SK-N-SH (cell line): ENCODE data around the gene CSKMT.

Experiments
- ELF1 ChIP-seq: IDR thresholded peaks from 2 replicates; pipeline ENCODE4 v1.4.0; 2012
- EZH2phosphoT487 ChIP-seq: fragments of 200-600 bp; sonication (generic); IDR thresholded peaks from 2 replicates; pipeline ENCODE4 v1.6.1; 2017; ENCODE audit warnings: low read depth, mixed run types, mild to moderate bottlenecking, antibody characterized with exemption, moderate library complexity, borderline replicate concordance
- FOSL2 ChIP-seq: IDR thresholded peaks from 2 replicates; pipeline ENCODE4 v1.4.0; 2012; ENCODE audit warnings: low read depth, mild to moderate bottlenecking, moderate library complexity, borderline replicate concordance
- JUND ChIP-seq: IDR thresholded peaks from 2 replicates; pipeline ENCODE4 v1.4.0; 2012
- MEF2A ChIP-seq: IDR thresholded peaks from 2 replicates; pipeline ENCODE4 v1.4.0; 2012; ENCODE audit warnings: low read depth, borderline replicate concordance
- TF ChIP-seq, protein P1 (sequence below): IDR thresholded peaks from 2 replicates; pipeline ENCODE4 v1.6.1; 2012; ENCODE audit warnings: mild to moderate bottlenecking, low read depth, low read length, moderate library complexity
- TF ChIP-seq, protein P2 (sequence below): fragments of 200-600 bp; sonication (generic); IDR thresholded peaks from 2 replicates; pipeline ENCODE4 v1.6.1; 2017; ENCODE audit warnings: antibody characterized with exemption, mild to moderate bottlenecking, moderate library complexity
- TF ChIP-seq, protein P3 (sequence below): IDR thresholded peaks from 2 replicates; pipeline ENCODE4 v1.4.0; 2012; ENCODE audit warnings: low read depth
- TF ChIP-seq, protein P4 (sequence below): fragments of 150-350 bp; IDR thresholded peaks from 2 replicates; pipeline ENCODE4 v1.6.1; 2017; ENCODE audit warnings: antibody characterized with exemption, low read length, low read depth, borderline replicate concordance

DNA sequence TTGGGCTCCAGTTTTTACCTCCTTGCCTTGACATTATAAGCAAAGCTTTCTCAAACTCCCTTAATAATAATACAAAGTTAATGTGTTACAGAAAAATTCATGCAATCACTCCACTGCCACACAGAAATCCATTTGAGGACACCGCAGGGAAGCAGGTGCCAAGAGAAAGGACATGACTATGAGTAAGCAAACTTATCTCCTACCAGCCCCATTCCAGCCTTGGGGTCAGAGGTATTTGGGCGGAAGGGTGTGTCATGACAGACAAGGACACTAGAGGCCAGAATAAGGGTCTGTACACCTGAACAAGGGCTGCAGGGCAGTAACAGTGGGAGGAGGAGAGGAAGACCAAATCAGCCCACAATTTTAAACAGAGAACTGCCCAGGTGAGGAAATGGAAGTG, 48.2 kb downstream of the CSKMT start:
- TF ChIP-seq, protein P1, sequence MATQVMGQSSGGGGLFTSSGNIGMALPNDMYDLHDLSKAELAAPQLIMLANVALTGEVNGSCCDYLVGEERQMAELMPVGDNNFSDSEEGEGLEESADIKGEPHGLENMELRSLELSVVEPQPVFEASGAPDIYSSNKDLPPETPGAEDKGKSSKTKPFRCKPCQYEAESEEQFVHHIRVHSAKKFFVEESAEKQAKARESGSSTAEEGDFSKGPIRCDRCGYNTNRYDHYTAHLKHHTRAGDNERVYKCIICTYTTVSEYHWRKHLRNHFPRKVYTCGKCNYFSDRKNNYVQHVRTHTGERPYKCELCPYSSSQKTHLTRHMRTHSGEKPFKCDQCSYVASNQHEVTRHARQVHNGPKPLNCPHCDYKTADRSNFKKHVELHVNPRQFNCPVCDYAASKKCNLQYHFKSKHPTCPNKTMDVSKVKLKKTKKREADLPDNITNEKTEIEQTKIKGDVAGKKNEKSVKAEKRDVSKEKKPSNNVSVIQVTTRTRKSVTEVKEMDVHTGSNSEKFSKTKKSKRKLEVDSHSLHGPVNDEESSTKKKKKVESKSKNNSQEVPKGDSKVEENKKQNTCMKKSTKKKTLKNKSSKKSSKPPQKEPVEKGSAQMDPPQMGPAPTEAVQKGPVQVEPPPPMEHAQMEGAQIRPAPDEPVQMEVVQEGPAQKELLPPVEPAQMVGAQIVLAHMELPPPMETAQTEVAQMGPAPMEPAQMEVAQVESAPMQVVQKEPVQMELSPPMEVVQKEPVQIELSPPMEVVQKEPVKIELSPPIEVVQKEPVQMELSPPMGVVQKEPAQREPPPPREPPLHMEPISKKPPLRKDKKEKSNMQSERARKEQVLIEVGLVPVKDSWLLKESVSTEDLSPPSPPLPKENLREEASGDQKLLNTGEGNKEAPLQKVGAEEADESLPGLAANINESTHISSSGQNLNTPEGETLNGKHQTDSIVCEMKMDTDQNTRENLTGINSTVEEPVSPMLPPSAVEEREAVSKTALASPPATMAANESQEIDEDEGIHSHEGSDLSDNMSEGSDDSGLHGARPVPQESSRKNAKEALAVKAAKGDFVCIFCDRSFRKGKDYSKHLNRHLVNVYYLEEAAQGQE = no peak
- TF ChIP-seq, protein P2, sequence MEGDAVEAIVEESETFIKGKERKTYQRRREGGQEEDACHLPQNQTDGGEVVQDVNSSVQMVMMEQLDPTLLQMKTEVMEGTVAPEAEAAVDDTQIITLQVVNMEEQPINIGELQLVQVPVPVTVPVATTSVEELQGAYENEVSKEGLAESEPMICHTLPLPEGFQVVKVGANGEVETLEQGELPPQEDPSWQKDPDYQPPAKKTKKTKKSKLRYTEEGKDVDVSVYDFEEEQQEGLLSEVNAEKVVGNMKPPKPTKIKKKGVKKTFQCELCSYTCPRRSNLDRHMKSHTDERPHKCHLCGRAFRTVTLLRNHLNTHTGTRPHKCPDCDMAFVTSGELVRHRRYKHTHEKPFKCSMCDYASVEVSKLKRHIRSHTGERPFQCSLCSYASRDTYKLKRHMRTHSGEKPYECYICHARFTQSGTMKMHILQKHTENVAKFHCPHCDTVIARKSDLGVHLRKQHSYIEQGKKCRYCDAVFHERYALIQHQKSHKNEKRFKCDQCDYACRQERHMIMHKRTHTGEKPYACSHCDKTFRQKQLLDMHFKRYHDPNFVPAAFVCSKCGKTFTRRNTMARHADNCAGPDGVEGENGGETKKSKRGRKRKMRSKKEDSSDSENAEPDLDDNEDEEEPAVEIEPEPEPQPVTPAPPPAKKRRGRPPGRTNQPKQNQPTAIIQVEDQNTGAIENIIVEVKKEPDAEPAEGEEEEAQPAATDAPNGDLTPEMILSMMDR = no peak
- TF ChIP-seq ELF1 (no peak), MEF2A (no peak), JUND (no peak), EZH2phosphoT487 (no peak), FOSL2 (no peak)
- TF ChIP-seq, protein P3, sequence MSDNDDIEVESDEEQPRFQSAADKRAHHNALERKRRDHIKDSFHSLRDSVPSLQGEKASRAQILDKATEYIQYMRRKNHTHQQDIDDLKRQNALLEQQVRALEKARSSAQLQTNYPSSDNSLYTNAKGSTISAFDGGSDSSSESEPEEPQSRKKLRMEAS = no peak
- TF ChIP-seq, protein P4, sequence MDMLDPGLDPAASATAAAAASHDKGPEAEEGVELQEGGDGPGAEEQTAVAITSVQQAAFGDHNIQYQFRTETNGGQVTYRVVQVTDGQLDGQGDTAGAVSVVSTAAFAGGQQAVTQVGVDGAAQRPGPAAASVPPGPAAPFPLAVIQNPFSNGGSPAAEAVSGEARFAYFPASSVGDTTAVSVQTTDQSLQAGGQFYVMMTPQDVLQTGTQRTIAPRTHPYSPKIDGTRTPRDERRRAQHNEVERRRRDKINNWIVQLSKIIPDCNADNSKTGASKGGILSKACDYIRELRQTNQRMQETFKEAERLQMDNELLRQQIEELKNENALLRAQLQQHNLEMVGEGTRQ = no peak
